SIG-M5 treated with dmso at 0.1 percent for 504 hours (cell line): ENCODE data around the gene DLD.

Experiments used
- DNase-seq: peaks from one replicate; lab custom pipeline; 2025; ENCODE audit not compliant: unreplicated experiment; lab: John Stamatoyannopoulos, UW

DLD gene

DNA sequence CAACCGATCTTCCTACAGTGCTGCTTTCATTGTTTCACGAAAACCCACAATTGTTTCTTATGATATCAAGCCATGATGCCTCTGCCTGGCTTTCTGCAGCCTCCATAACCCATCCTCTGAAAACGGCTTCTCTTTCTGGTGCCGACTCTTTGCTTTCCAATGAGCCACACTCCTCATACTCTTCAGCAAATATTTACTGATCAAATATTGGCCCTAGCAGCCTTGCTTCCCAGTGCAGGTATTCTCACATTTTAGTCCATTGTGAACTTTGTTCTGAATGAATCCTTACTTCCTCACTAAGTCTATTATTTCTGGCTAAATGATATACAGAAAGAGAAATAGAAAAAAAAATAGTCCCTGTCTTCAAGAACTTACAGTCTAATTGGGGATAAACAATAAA is 76.4 kb downstream of the DLD start:
- DNase-seq = peak; percentile 5

DNA sequence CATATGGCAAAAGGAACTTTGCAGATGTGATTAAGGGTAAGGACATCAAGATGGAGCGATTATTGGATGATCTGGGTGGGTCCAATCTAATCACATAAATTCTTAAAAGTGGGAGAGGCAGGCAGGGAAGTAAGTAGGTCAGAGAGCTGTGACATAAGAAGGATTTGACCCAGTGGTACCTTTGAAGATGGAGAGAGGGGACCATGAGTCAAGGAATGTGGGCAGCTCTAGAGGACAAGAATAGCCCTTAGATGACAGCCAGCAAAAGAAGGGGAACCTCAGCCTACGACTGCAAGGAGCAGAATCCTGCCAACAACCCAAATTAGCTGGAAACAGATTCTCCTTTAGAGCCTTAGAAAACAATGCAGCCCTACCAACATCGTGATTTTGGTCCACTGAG is 77.5 kb downstream of the DLD start:
- DNase-seq = no peak

DNA sequence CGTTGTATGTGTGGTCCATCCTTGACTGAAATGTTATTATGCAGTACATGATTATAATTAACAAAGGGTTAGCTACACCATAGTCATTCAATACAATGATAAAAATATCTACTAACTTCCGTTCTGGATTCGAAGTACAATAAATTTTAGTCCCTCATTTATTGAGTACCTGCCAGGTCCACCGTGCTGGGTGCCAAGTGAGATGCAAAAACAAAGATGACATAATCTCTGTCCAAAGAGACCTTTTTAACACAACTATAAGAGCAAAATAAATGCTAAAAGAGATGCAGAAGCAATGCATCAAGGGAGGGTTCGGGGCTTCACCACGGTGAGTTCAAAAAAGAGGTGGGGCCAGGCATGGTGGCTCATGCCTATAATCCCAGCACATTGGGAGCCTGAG is 78.9 kb downstream of the DLD start:
- DNase-seq = no peak
